Measurements from ENCODE around the gene LGR6. TPM values are rescaled to one million over a fixed set of nuclear protein-coding genes. Genes with fewer than 3 reads are reported as not detected.
"Not testable (repeated sequence)": the region's sequence is repeated elsewhere in the genome, so short reads cannot be mapped to it uniquely, and the experiment has no call there.

Gene LGR6, protein sequence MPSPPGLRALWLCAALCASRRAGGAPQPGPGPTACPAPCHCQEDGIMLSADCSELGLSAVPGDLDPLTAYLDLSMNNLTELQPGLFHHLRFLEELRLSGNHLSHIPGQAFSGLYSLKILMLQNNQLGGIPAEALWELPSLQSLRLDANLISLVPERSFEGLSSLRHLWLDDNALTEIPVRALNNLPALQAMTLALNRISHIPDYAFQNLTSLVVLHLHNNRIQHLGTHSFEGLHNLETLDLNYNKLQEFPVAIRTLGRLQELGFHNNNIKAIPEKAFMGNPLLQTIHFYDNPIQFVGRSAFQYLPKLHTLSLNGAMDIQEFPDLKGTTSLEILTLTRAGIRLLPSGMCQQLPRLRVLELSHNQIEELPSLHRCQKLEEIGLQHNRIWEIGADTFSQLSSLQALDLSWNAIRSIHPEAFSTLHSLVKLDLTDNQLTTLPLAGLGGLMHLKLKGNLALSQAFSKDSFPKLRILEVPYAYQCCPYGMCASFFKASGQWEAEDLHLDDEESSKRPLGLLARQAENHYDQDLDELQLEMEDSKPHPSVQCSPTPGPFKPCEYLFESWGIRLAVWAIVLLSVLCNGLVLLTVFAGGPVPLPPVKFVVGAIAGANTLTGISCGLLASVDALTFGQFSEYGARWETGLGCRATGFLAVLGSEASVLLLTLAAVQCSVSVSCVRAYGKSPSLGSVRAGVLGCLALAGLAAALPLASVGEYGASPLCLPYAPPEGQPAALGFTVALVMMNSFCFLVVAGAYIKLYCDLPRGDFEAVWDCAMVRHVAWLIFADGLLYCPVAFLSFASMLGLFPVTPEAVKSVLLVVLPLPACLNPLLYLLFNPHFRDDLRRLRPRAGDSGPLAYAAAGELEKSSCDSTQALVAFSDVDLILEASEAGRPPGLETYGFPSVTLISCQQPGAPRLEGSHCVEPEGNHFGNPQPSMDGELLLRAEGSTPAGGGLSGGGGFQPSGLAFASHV
- 0.15 and 0.46 TPM in 2 replicates for total RNA-seq (2014; rRNA removed; shearing (Covaris generic))
- polyA plus RNA-seq (2014; cell fraction: nucleus; rRNA removed) = not detected in 2 replicates

DNA sequence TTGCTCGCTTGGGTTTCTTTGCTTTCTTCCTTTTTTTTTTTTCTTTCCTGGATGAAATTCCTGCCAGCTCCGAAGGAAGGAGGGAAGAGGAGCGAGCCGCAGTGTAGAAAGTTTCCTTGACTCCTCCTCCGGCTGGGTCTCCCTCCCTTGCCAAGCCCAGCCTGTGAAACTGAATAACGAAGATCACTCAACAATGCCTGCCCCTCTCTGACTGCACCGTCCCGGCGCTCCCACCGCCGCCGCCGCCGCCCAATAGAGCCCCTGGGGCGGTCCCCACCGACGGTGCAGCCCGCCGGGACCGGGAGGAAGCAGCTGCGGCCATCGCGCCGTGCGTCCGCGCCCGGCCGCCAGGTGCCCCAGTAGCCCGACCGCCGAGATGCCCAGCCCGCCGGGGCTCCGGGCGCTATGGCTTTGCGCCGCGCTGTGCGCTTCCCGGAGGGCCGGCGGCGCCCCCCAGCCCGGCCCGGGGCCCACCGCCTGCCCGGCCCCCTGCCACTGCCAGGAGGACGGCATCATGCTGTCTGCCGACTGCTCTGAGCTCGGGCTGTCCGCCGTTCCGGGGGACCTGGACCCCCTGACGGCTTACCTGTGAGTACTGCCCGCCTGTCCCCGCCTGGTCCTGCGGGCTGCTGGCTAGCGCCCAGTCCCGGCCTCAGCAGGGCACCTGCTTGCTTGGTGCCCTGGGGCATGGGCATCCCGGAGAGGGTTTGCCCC lies at the start of gene LGR6:
LGR6 (plus strand) TSS at position 186 of the 714 bp plus-strand sequence; CDS start at position 377, 191 bp downstream.
- DNase-seq (ENCODE audit: extremely low read depth, low read depth) = no peak

- peak; percentile 47 for DNase-seq (ENCODE audit: extremely low read depth, low read depth)
Measured at GRCh38 chr1:202144402-202145067, 49.1 kb upstream of the LGR6 start, which contains the start of gene ARL8A. TSS of gene ARL8A (minus strand) at chr1:202144737. CDS start at chr1:202144572, 165 bp downstream.

DNA sequence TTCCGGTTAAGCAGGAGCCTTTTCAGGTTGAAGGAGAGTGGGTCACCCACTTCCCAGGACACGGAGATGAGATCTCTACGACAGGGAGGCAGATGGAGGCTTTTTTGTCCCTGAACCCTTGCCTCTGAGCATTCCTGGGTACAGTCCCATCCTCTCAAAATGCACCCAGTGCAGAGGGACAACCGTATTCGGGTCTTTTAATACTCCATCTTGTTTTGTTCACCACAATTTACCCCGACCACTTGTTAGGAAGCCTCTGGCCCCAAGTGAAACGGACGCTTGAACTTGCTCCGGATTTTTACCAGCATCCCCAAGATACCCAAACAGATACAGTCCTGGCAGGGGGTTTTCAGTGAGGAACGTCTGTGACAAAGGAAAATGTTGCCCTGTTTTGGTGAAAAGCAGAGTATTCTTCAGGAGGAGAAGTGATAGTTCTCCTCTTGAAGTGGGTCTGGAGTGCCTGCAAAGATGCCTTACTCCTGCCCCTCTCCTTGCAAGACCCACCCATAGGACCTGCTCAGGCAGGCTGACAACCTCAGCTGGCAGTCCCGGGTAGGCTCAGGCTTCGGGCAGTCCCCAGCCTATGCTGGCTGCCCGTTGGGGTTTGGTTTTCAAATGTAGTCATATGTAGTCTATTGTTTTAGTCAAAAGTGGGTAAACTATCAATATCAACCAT lies 48.4 kb upstream of the LGR6 start:
- DNase-seq (ENCODE audit: extremely low read depth, low read depth) = no peak

GRCh38 chr1:202145744-202146140 lies 47.9 kb upstream of the LGR6 start:
- DNase-seq (ENCODE audit: extremely low read depth, low read depth) = not testable (repeated sequence)

DNA sequence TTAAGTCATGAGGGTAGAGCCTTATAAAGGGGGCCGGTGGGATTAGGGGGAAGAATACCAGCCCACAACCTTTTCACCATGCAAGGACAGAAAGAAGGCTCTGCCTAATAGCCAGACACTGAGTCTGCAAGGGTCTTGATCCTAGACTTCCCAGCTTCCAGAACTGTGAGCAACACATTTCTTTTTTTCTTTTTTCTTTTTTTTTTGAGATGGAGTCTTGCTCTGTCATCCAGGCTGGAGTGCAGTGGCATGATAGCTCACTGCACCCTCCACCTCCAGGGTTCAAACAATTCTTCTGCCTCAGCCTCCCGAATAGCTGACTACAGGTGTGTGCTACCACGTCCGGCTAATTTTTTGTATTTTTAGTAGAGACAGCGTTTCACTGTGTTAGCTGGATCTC lies 47.3 kb upstream of the LGR6 start:
- DNase-seq (ENCODE audit: extremely low read depth, low read depth) = no peak

DNA sequence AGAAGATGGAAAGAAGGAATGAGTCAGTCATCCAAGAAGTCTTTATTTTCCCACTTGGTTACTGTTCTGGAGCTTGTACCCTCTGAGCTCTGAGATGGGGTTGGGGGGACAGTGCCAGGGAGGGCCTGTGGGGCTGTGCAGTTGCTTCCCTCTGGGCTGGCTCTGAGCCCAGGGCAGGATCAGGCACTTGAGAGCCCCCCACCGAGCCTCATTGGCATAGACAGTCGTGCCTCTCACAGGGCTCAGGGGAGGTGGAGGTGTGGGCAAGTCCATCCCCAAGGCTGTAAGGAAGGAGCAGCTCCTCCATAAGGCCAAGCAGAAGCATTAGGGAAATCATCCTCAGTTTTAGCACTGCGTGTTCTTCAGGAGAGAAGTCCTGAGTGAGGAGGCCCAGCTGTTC lies 46.6 kb upstream of the LGR6 start:
- no peak for DNase-seq (ENCODE audit: extremely low read depth, low read depth)

DNA sequence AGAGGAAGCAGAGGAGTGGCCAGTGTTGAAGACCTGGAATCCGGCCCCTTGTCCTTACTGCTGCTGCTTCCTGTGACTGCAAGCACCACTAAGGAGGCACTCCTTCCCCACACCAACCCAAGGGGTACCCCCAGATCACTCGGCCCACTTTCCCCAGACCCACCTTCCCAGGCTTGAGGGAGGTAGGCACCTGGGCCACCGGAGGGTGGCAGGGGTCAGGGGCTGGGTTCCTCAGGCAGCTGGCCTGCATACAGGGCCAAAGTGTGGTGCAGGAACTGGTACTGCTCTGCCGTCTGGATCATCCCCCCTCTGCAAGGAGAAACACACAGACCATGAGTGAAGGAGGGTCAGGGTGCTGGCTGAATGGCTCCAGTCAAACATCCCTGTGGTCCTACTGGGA lies 45.2 kb upstream of the LGR6 start:
- DNase-seq (ENCODE audit: extremely low read depth, low read depth) = no peak

- no peak for DNase-seq (ENCODE audit: extremely low read depth, low read depth)
Measured at GRCh38 chr1:202149566-202149965, 44.0 kb upstream of the LGR6 start.

DNA sequence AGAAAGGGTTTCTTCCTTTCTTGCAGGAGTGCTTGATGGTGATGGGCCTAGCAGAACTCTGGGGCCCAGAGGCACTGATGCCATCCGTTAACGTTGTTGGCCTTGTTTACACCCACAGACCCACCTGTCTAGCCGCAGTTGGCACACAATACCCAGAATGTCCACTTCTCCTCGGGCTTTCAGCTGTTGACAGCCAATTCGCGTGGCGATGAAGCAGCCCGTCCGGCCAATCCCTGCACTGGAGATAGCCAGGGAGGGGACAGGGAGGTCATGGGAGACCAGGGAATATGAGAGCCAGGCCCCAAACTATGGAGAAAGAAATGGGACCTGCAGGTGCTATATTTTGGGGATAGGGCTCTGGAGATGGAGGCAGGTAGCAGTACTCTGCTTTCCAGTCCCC lies 43.4 kb upstream of the LGR6 start:
- DNase-seq (ENCODE audit: extremely low read depth, low read depth) = no peak

DNA sequence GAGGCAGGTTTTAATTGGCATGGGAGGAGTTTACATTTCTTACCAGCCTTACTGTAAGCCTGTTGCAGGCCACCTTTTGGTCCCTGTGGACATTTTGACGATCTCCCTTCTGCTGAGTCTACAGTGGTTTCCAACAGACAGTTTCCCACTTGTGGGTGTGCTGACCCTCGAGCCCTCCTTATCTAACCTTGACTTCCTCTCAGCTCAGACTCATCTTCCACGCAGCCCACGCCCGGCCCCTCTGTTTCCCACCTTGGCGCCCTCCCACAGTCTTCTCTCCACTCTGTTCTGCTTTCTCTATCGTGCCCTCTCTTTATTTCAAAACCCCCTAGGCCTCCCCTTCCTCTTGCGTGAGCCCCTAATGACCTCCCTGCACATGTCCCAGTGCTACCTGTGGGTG lies 43.0 kb upstream of the LGR6 start:
- DNase-seq (ENCODE audit: extremely low read depth, low read depth) = no peak

- DNase-seq (ENCODE audit: extremely low read depth, low read depth) = no peak
Measured at GRCh38 chr1:202151045-202151444, 42.6 kb upstream of the LGR6 start.

DNA sequence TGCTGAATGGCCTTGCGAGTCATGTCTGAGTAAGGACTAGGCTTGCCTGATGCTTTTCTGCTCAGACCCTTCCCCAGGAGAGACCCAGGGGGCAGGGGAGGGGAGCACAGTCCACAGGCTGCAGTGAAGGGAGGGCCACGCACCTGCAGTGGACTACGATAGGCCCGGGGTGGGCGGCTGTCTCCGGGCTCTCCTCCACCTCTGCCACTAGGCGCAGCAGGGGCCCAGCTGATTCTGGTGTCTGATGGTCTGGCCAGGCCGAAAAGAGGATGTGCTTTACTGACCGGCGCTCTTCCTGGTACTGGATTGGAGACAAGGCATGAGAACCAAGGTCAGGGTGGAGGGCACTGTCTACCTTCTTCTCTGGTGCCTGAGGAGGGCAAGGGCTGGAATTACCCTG lies 41.2 kb upstream of the LGR6 start:
- no peak for DNase-seq (ENCODE audit: extremely low read depth, low read depth)

GRCh38 chr1:202153284-202153683 lies 40.3 kb upstream of the LGR6 start:
- no peak for DNase-seq (ENCODE audit: extremely low read depth, low read depth)

DNA sequence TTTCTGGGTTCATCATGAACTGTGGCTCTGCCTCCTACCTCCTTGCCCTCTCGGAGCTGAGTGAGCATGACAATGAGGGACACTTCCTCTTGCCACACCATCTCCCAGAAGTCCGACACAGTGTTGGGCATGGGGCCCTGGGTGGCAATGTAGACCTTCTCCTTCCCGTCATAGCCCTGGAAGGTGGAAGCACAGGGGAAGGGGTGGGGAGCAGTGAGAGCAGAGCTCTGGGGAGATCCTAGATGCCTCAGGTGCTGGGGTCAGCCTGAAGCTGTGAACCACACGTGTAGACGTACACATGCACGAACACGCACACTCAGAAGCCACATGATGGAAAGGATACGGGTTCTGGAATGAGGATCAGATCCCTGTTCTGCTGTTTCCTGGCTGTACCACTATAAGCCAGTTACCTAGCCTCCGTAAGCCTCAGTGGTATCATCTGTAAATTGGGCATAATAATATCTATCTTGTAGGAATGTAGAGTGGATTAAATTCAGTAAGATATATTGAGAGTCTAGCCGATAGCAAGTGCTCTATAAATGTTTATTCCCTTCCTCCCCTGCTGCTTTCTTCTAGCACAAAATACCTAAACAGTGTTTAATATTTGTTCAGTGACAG lies 39.3 kb upstream of the LGR6 start:
- no peak for DNase-seq (ENCODE audit: extremely low read depth, low read depth)

- DNase-seq (ENCODE audit: extremely low read depth, low read depth) = peak; percentile 71
Measured at GRCh38 chr1:202154766-202155477, 38.7 kb upstream of the LGR6 start.

DNA sequence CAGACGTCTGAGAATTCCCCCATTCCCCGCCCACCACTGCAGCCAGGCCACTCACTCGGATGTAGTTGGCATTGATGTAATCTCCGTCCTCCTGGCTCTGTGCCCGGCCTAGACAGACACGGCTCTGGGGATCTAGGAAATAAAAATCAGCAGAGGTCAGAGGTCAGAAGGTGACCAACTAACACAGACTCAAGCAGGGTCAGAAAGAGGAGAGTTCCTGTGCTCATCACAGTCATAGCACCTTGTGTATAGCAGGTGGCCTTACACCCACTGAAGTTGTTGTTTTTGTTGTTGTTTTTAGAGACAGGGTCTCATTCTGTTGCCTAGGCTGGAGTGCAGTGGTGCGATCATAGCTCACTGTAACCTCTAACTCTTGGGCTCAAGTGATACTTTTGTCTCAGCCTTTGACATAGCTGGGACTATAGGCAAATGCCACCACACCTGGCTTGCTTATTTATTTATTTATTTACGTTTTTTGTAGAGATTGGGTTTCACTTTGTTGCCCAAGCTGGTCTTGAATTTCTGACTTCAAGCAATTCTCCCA lies 38.0 kb upstream of the LGR6 start:
- peak; percentile 45 for DNase-seq (ENCODE audit: extremely low read depth, low read depth)

- DNase-seq (ENCODE audit: extremely low read depth, low read depth) = no peak
Measured at GRCh38 chr1:202156590-202156989, 37.0 kb upstream of the LGR6 start.

GRCh38 chr1:202157945-202158344 lies 35.7 kb upstream of the LGR6 start:
- no peak for DNase-seq (ENCODE audit: extremely low read depth, low read depth)

Measured in NCI-H460 (cell line).